Measurements from ENCODE around the gene ATP11A. TPM values are rescaled to one million over a fixed set of nuclear protein-coding genes. Genes with fewer than 3 reads are reported as not detected.

Gene ATP11A
- total and polyA plus RNA-seq, 2 experiments from 2014 or later = 28.7 to 30.8 TPM

- no peak for DNase-seq (ENCODE audit: low spot score)
- Histone ChIP-seq H3K9me3 (ENCODE audit: low read depth) (no peaks in the 10 kb centered on the region), H3K4me1 (ENCODE audit: insufficient read depth) (peaks cover 55% of the 10 kb centered on the region), H3K27ac (peak overlapping the region; percentile 94), H3K79me2 (peaks cover 84% of the 10 kb centered on the region), H3K4me2 (no peak overlapping the region), H3K27me3 (no peaks in the 10 kb centered on the region), H3K4me3 (no peak overlapping the region), H3K9me2 (replicated peaks; ENCODE audit: insufficient read depth) (no peaks in the 10 kb centered on the region), H3K36me3 (replicated peaks; ENCODE audit: insufficient read depth, low read depth) (no peaks in the 10 kb centered on the region), H2AFZ (no peak overlapping the region), H4K20me1 (ENCODE audit: insufficient read depth, poor library complexity, severe bottlenecking) (no peaks in the 10 kb centered on the region)
- WGBS (ENCODE audit: low lambda C conversion rate, missing lambda C conversion rate) = 96% methylated on average over 16 of the region's 17 CpGs
- TF ChIP-seq EZH2phosphoT487 (IDR thresholded peaks at IDR 0.05; ENCODE audit: low read depth, severe bottlenecking, unreplicated experiment) = no peak
- no peak for TF ChIP-seq EZH2 (IDR thresholded peaks at IDR 0.05; ENCODE audit: borderline replicate concordance)
- no peak for TF ChIP-seq CTCF (IDR thresholded peaks at IDR 0.05; ENCODE audit: poor library complexity)
Observed at GRCh38 chr13:112723771-112724170, 33.9 kb downstream of the ATP11A start.

GRCh38 chr13:112724788-112725345 is 35.0 kb downstream of the ATP11A start:
- TF ChIP-seq EZH2 (IDR thresholded peaks at IDR 0.05; ENCODE audit: borderline replicate concordance) = no peak
- TF ChIP-seq EZH2phosphoT487 (IDR thresholded peaks at IDR 0.05; ENCODE audit: low read depth, severe bottlenecking, unreplicated experiment) = no peak
- TF ChIP-seq CTCF (IDR thresholded peaks at IDR 0.05; ENCODE audit: poor library complexity) = no peak
- Histone ChIP-seq H3K9me2 (replicated peaks; ENCODE audit: insufficient read depth) (no peaks in the 10 kb centered on the region), H4K20me1 (ENCODE audit: insufficient read depth, poor library complexity, severe bottlenecking) (no peaks in the 10 kb centered on the region), H3K4me2 (no peak overlapping the region), H3K4me1 (ENCODE audit: insufficient read depth) (peaks cover 50% of the 10 kb centered on the region), H2AFZ (no peak overlapping the region), H3K27ac (peak overlapping the region; percentile 27), H3K36me3 (replicated peaks; ENCODE audit: insufficient read depth, low read depth) (no peaks in the 10 kb centered on the region), H3K9me3 (ENCODE audit: low read depth) (no peaks in the 10 kb centered on the region), H3K27me3 (no peaks in the 10 kb centered on the region), H3K4me3 (no peak overlapping the region), H3K79me2 (peaks cover 85% of the 10 kb centered on the region)
- DNase-seq (ENCODE audit: low spot score) = no peak
- 92% methylated on average over 12 of the region's 12 CpGs for WGBS (ENCODE audit: low lambda C conversion rate, missing lambda C conversion rate)

- Histone ChIP-seq H3K9me2 (replicated peaks; ENCODE audit: insufficient read depth) (no peaks in the 10 kb centered on the region), H3K36me3 (replicated peaks; ENCODE audit: insufficient read depth, low read depth) (no peaks in the 10 kb centered on the region), H3K27ac (peak overlapping the region; percentile 27), H3K79me2 (peaks cover 85% of the 10 kb centered on the region), H3K4me3 (no peak overlapping the region), H3K4me2 (peak overlapping the region; percentile 8), H3K9me3 (ENCODE audit: low read depth) (no peaks in the 10 kb centered on the region), H2AFZ (no peak overlapping the region), H3K27me3 (no peaks in the 10 kb centered on the region), H4K20me1 (ENCODE audit: insufficient read depth, poor library complexity, severe bottlenecking) (no peaks in the 10 kb centered on the region), H3K4me1 (ENCODE audit: insufficient read depth) (peaks cover 45% of the 10 kb centered on the region)
- TF ChIP-seq EZH2phosphoT487 (IDR thresholded peaks at IDR 0.05; ENCODE audit: low read depth, severe bottlenecking, unreplicated experiment) = no peak
- TF ChIP-seq CTCF (IDR thresholded peaks at IDR 0.05; ENCODE audit: poor library complexity) = no peak
- no peak for TF ChIP-seq EZH2 (IDR thresholded peaks at IDR 0.05; ENCODE audit: borderline replicate concordance)
- no peak for DNase-seq (ENCODE audit: low spot score)
- WGBS (ENCODE audit: low lambda C conversion rate, missing lambda C conversion rate) = 83% methylated on average over 13 of the region's 18 CpGs
Observed at GRCh38 chr13:112725346-112726015, 35.6 kb downstream of the ATP11A start.
